ENCODE measurements around the gene GPD1. TPM values are rescaled to one million over a fixed set of nuclear protein-coding genes. Genes with fewer than 3 reads are reported as not detected.
A peak's percentile ranks its signal among the peaks of the same experiment; 100 is the strongest.

The GPD1 gene
- total RNA-seq, 1 donor from 2014 or later: 12.2 TPM

DNA sequence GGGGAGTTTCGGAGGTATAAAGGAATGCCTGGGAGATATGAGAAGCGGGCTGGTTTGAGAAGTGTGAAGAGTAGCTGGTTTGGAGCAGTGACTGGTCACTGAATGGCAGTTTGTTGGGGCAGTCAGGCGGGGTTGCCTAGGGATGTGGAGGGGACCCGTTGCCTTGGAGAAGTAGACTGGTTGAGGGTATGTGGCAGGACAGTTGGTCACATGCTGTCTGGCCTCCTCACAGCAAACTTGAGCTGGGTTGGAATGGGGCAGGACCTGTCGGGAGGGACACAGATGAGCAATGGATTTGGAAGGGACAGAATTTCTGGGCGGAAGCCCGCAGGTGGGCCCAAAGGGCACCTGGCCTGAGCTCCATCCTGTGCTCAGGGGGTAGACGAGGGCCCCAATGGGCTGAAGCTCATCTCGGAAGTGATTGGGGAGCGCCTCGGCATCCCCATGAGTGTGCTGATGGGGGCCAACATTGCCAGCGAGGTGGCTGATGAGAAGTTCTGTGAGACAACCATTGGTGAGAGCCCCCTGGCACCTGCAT, 2.2 kb downstream of the GPD1 start:
- H3K27me3 ChIP-seq: no peaks in the 10 kb centered on the region
- no peak overlapping the region for H3K27ac ChIP-seq
- no peak overlapping the region for H3K4me3 ChIP-seq
- intact Hi-C loops (cut with DNase I): no loop called here
- no peak for DNase-seq (ENCODE audit: low spot score in 2 of 2)
- H3K36me3 ChIP-seq: peaks cover 0 to 4% of the 10 kb centered on the region in 2 donors
- peaks cover 20 to 24% of the 10 kb centered on the region in 2 donors for H3K4me1 ChIP-seq
- H3K9me3 ChIP-seq: no peaks in the 10 kb centered on the region
- TF ChIP-seq CTCF (IDR thresholded peaks at IDR 0.05): no peak

DNA sequence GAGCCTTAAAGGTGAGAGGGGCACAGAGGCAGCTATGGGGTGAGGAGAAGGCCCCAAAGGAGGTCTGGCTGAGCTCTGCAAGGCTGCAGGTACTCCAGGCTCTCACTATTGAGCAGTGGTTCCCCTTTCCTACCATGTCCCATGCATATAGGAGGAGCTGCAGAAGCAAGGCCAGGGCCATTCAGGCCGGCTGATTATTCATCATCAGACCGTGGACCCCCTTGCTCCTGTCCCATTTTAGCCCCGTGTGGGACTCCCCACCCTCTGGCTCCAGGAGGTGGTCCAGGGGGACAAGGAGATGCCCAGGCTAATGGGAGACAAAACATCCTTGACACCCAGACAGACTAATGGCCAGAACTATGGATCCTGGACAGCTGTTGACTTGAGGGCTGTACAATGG, 3.1 kb downstream of the GPD1 start:
- Histone ChIP-seq H3K27me3 (no peaks in the 10 kb centered on the region), H3K4me1 (peaks cover 26 to 29% of the 10 kb centered on the region in 2 donors), H3K9me3 (no peaks in the 10 kb centered on the region), H3K36me3 (no peaks in the 10 kb centered on the region), H3K4me3 (no peak overlapping the region), H3K27ac (no peak overlapping the region)
- TF ChIP-seq CTCF (IDR thresholded peaks at IDR 0.05): no peak
- intact Hi-C loops (cut with DNase I): no loop called here
- DNase-seq (ENCODE audit: low spot score in 2 of 2): no peak

DNA sequence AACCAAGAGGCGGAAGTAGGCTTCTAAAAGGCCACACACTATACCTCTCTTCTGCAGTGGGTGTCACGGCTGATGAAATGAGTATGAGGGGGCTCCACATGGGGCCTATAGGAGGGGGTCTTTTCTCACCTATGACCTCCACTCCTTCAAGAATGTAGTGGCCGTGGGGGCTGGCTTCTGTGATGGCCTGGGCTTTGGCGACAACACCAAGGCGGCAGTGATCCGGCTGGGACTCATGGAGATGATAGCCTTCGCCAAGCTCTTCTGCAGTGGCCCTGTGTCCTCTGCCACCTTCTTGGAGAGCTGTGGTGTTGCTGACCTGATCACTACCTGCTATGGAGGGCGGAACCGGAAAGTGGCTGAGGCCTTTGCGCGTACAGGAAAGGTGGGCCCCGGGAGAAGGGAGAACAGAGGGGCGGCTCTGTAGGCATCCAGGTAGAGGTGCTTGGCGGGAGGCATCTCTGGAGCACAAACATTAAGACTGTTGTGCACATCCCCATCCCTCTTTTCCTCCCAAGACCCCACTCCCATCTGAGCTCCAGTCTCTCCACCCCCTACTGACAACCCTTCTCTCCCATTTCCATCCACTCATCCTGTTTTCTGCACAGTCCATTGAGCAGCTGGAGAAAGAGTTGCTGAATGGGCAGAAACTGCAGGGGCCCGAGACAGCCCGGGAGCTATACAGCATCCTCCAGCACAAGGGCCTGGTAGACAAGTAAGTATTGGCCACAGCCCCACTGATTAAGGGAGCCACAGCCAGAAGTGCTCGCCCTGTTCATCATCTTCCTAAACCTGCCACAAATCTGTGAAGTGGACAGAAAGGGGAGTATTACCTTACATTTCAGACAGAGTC, 3.8 kb downstream of the GPD1 start:
- Histone ChIP-seq H3K27me3 (no peaks in the 10 kb centered on the region), H3K27ac (no peak overlapping the region), H3K36me3 (no peaks in the 10 kb centered on the region), H3K9me3 (no peaks in the 10 kb centered on the region), H3K4me3 (no peak overlapping the region), H3K4me1 (peaks cover 26 to 29% of the 10 kb centered on the region in 2 donors)
- no peak for DNase-seq (ENCODE audit: low spot score in 2 of 2)
- no peak for TF ChIP-seq CTCF (IDR thresholded peaks at IDR 0.05)
- intact Hi-C loops (cut with DNase I): no loop called here

DNA sequence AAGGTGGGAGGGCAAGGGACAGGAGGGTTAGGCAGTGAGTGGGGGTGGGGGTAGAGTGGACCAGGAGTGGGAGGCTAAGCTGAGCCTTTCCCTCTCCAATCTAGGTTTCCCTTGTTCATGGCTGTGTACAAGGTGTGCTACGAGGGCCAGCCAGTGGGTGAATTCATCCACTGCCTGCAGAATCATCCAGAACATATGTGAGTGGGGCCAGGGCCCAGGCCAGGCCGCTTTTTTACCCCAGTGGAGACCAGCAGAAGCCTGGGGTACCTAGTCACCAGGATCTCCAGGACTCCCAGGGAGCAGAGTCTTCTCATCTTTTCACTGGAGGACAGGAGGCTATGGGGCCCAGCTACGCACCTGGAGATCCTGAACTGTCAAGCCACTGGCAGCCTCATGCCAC, 5.5 kb downstream of the GPD1 start:
- no peak overlapping the region for H3K4me3 ChIP-seq
- DNase-seq (ENCODE audit: low spot score in 2 of 2): no peak
- H3K27ac ChIP-seq: peak overlapping the region; percentile 96 to 98
- H3K27me3 ChIP-seq: no peaks in the 10 kb centered on the region
- TF ChIP-seq CTCF (IDR thresholded peaks at IDR 0.05): no peak
- H3K9me3 ChIP-seq: no peaks in the 10 kb centered on the region
- intact Hi-C loops (cut with DNase I): no loop called here
- peaks cover 22 to 33% of the 10 kb centered on the region in 2 donors for H3K4me1 ChIP-seq
- no peaks in the 10 kb centered on the region for H3K36me3 ChIP-seq

DNA sequence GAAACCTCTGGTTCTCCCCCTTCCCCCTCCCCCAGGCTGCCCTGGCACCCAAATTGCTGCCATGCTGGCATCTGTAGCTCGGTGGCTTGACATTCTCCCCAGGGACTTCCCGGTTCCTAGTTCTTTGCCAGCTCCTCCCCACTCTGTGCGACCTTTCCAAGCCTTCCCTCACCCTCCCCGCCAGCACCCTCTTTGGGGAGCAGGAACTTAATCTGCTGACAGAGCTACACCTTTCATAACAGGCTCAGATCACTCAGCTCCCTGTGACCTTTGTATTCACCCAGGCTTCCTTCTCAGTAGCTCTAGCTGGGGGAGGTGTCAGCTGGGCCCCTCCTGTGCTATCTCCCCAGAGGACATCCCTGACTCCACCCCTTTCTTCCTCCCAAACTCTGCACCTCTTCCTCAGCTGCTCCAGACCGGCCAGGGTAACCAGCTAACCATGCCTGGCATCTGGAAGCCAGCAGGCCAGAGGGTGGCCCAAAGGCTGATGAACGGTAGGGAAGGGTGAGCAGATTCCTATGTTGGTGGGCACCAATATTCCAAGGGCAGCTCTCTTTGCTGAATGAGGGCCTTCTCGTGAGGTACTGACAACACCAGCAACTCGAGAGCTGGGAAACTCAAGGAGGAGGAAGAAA, 6.4 kb downstream of the GPD1 start:
- TF ChIP-seq CTCF (IDR thresholded peaks at IDR 0.05): no peak
- Histone ChIP-seq H3K9me3 (no peaks in the 10 kb centered on the region), H3K4me3 (peak overlapping the region in 1 of 2 donors; percentile 20), H3K27me3 (no peaks in the 10 kb centered on the region), H3K36me3 (no peaks in the 10 kb centered on the region), H3K27ac (peak overlapping the region; percentile 96 to 98), H3K4me1 (peaks cover 22 to 34% of the 10 kb centered on the region in 2 donors)
- intact Hi-C loops (cut with DNase I): loop anchor here (5.0 kb wide), 1 partner anchor 292 kb away; the partner anchor contains the start of gene LARP4
- peak in 1 of 2 donors; percentile 81 for DNase-seq (ENCODE audit: low spot score in 2 of 2)
